Mucosa of descending colon (tissue), 3 donors: ENCODE results near the gene ZDHHC24. TPM values are rescaled to one million over a fixed set of nuclear protein-coding genes. Genes with fewer than 3 reads are reported as not detected.
A peak's percentile ranks its signal among the peaks of the same experiment; 100 is the strongest.

Experiments used
- ATAC-seq: fragments of 200-7000 bp; cut with Tn5 transposase; one replicate; pipeline ENCODE4 v1.9.1; 2020; ENCODE audit warnings: mild to moderate bottlenecking, moderate library complexity
- DNase-seq, 3 donors: peaks; one replicate each; pipeline ENCODE4 v3.0.0-alpha.2; 2020
- H3K36me3 ChIP-seq: fragments of 200-600 bp; one replicate; pipeline ENCODE4 v1.8.0; 2021; ENCODE audit warnings: low read depth, mild to moderate bottlenecking
- H3K4me1 ChIP-seq: fragments of 200-600 bp; one replicate; pipeline ENCODE4 v1.8.0; 2021; ENCODE audit warnings: low read depth, mild to moderate bottlenecking
- H3K4me3 ChIP-seq: fragments of 200-600 bp; one replicate; pipeline ENCODE4 v1.8.0; 2021; ENCODE audit warnings: mild to moderate bottlenecking
- H3K9me3 ChIP-seq: fragments of 200-600 bp; one replicate; pipeline ENCODE4 v1.8.0; 2021; ENCODE audit warnings: mild to moderate bottlenecking
- intact Hi-C, 2 donors: fragments of 100-400 bp; cut with DNase I in 1 of 2; cut with micrococcal nuclease in 1 of 2; formaldehyde crosslinking; loops; one replicate each; pipeline versions ENCODE4 v1.11.0 to v1.11.1; 2022; cut with DNase I, micrococcal nuclease
- long read RNA-seq, 2 donors: library from polyadenylated mRNA; unstranded; transcript quantifications; one replicate each; pipeline ENCODE4 v2.0.0, GENCODE V29; 2019 to 2021
- total RNA-seq, 3 donors: library from RNA; stranded (reverse); fragmentation: NEBNext Ultra II Directional in 2 of 3; extraction: Animal tissue kit (Norgen Biotek cat#: 25700) in 2 of 3; gene quantifications; one replicate each; pipeline versions ENCODE4 v1.2.1 to v1.2.4, GENCODE V29; 2021 to 2023
- TF ChIP-seq, protein P1 (sequence below): fragments of 200-600 bp; IDR thresholded peaks from one replicate; pipeline ENCODE4 v1.8.0; 2022; ENCODE audit warnings: antibody characterized with exemption, mild to moderate bottlenecking
- donor health status: DM: no; HTN: no; CAD: no; lungs with moderate emphysema.
- donor health status: DM: no; HTN: no; CAD: no.
- donor health status: DM: no; HTN: yes; CAD: no.

Gene ZDHHC24
- total RNA-seq = 10 to 100 TPM in 2 of 3 donors, 1 to 10 TPM in 1; 9.1 to 11.8 (median 10.4) TPM
- long read RNA-seq, donor 1, full-length matches to known transcripts = 19 of 28 reads
- long read RNA-seq, donor 1, partial matches to known transcripts = 0 of 28 reads
- long read RNA-seq, donor 1, other reads (novel, unspliced or antisense) = 9 of 28 reads
- long read RNA-seq, donor 2, full-length matches to known transcripts = 10 of 14 reads
- long read RNA-seq, donor 2, partial matches to known transcripts = 1 of 14 reads
- long read RNA-seq, donor 2, other reads (novel, unspliced or antisense) = 3 of 14 reads

DNA sequence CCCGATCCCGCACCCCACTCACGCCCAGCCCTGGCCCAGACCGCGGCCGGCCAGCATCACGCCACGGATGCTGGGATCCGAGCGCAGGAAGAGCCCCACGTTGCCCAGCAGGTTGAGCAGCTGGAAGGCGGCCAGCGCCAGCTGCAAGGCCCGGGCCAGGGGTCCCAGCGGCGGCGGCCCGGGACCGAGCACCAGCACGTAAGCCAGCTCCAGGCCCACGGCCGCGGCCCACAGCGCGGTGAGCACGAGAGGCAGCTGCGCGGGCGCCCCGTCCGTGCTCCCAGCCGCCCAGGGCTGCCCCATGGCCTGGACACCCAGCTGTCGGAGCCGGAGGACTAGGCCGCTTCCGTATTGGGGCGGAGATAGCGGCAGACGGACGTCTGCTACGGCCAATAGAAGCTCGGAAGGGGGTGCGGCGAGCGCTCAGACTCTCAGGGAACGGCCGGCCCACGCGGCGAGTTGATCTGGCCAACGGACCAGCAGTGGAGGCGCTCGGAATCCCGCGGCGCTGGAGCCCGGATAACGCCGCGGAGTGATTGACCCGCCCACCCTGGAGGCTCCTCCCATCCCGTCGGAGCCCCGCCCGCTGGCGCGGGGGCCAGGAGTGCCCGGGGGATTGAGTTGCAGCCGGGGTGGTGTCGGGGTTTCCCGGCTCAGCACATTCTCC, at the start of gene ZDHHC24:
ZDHHC24 (minus strand) TSS at position 348 of the 667 bp plus-strand sequence; CDS start at position 303, 45 bp downstream.
- peak within 1 kb of the TSS; percentile 68 for H3K4me3 ChIP-seq
- H3K4me1 ChIP-seq = peaks cover 25% of the 10 kb centered on the region
- TF ChIP-seq, protein P1, sequence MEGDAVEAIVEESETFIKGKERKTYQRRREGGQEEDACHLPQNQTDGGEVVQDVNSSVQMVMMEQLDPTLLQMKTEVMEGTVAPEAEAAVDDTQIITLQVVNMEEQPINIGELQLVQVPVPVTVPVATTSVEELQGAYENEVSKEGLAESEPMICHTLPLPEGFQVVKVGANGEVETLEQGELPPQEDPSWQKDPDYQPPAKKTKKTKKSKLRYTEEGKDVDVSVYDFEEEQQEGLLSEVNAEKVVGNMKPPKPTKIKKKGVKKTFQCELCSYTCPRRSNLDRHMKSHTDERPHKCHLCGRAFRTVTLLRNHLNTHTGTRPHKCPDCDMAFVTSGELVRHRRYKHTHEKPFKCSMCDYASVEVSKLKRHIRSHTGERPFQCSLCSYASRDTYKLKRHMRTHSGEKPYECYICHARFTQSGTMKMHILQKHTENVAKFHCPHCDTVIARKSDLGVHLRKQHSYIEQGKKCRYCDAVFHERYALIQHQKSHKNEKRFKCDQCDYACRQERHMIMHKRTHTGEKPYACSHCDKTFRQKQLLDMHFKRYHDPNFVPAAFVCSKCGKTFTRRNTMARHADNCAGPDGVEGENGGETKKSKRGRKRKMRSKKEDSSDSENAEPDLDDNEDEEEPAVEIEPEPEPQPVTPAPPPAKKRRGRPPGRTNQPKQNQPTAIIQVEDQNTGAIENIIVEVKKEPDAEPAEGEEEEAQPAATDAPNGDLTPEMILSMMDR = no peak
- H3K36me3 ChIP-seq = no peaks in the 10 kb centered on the region
- no peaks in the 10 kb centered on the region for H3K9me3 ChIP-seq
- intact Hi-C loops = no loop called here
- ATAC-seq (peak; percentile 97), DNase-seq (peak; percentile 96 to 98 (median 97))

DNA sequence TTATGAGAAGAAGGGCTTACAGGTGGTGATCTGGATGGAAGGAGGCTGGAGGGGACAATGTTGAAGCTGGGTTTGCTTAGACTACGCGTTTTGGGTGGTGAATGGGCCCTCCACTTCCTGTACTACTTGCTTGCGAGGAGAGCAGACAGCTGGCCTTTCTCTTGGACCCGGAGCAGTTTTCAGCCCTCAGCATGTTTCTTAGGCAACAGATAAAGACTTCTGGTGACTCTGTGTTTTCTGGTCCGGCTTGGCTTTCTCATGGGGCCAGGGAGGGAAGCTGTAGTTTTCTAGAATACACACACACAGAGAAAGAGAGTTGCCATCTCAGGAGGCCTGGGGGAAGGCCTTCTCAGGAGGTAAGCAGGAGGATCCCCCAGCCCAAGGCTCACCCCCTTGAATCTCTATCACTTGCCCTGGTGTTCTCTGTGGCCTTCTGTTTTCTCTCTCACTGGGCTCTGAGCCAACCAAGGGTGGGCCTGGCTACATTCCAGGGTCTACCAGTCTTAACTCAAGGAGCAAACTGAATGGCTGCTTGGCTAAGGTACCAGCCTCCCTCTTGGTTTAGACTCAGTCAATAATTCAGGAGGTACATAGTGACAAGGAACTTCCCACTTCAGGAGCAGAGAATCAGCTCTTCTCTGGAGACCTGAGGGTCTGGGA, 49.5 kb upstream of the ZDHHC24 start:
- no peaks in the 10 kb centered on the region for H3K36me3 ChIP-seq
- intact Hi-C loops = no loop called here
- no peak overlapping the region for H3K4me3 ChIP-seq
- ATAC-seq = no peak
- TF ChIP-seq, protein P1 = no peak
- peaks cover 24% of the 10 kb centered on the region for H3K4me1 ChIP-seq
- peak in 1 of 3 donors; percentile 25 for DNase-seq
- no peaks in the 10 kb centered on the region for H3K9me3 ChIP-seq

- H3K4me3 ChIP-seq = peak overlapping the region; percentile 7
- TF ChIP-seq, protein P1 = no peak
- peaks cover 24% of the 10 kb centered on the region for H3K4me1 ChIP-seq
- intact Hi-C loops = no loop called here
- H3K36me3 ChIP-seq = no peaks in the 10 kb centered on the region
- no peaks in the 10 kb centered on the region for H3K9me3 ChIP-seq
- DNase-seq (no peak), ATAC-seq (no peak)
Observed at GRCh38 chr11:66593650-66594049, 47.8 kb upstream of the ZDHHC24 start.

DNA sequence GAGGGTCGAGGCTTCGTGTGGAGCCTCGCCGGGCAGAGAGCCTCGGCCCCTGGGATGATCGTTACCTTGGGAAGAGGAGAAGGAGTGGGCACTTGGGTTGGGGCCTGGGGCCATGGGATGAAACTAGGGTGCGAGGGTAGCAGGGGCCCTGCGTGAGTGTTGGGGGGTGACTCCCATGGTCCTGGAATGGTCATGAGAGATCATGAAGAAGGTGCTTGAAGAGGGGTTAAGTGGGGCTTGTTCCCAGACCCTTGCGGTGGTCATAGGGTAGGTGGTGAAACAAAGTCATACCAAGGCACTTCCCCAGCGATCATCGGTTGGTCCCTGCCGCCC, 47.4 kb upstream of the ZDHHC24 start:
- intact Hi-C loops = no loop called here
- Histone ChIP-seq H3K4me1 (peaks cover 24% of the 10 kb centered on the region), H3K9me3 (no peaks in the 10 kb centered on the region), H3K4me3 (peak overlapping the region; percentile 7), H3K36me3 (no peaks in the 10 kb centered on the region)
- peak; percentile 18 for ATAC-seq
- DNase-seq = peak in 1 of 3 donors; percentile 19
- TF ChIP-seq, protein P1 = no peak

DNA sequence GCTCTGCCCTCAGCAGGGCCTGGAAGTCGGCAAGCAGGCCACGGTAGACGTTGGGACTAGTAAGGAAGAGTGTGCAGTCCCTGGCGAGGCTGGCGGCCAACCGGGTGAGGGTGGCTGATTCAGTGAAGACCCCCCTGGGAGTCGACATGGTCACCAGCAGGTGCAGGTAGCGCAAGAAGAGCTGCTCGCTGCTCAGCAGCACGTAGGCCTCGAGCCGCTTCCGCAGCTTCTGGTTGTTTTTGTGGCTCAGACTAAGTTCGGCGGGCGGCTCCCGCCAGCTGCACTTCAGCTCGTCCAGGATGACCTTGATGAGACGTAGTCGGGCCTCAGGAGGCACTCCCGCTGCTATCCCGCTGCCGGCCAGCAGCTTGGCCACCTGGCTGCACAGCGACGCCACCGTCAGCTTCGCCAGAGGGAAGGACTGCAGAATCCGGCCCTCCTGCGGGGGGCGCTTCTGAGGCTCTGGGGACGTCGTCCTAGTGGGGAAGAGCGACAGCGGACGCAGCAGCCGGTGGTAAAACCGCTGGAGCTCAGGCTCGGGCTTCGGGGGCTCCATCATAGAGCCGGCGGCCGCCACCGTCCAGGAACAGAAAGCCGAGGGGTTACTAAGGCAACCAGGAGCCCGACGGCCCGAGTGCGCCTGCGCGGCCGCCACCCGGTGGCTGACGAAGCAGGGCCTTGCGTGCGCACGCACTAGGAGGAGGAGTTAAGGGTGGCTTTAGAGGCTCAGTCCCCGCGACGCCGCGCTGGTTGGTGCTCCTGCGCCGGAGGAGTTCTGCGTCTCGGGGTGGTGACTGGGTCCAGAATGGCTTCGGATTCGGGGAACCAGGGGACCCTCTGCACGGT, 46.8 kb upstream of the ZDHHC24 start, which contains the start of the genes CCDC87 and CCS:
CCDC87 (minus strand) TSS at position 607 of the 846 bp plus-strand sequence; CDS start at position 559, 48 bp downstream.
CCS (plus strand) TSS at position 729 of the 846 bp plus-strand sequence; CDS start at position 806, 77 bp downstream.
- Histone ChIP-seq H3K36me3 (no peaks in the 10 kb centered on the region), H3K4me3 (peak within 1 kb of the TSS; percentile 7), H3K9me3 (no peaks in the 10 kb centered on the region), H3K4me1 (peaks cover 24% of the 10 kb centered on the region)
- ATAC-seq (peak; percentile 98), DNase-seq (peak; percentile 99)
- intact Hi-C loops = no loop called here
- TF ChIP-seq, protein P1 = peak; percentile 75
